ENCODE data around the gene ARMH4.

The ARMH4 gene

GRCh38 chr14:57970594-57970993 is 181.4 kb downstream of the ARMH4 start:
- TF ChIP-seq Cebpa-rat (IDR thresholded peaks at IDR 0.05), result no peak
- no peaks in the 10 kb centered on the region for H3K27me3 ChIP-seq

GRCh38 chr14:57970175-57970574 is 181.8 kb downstream of the ARMH4 start:
- Histone ChIP-seq H3K27ac (no peak overlapping the region), H3K9ac (no peak overlapping the region), H3K27me3 (no peaks in the 10 kb centered on the region), H3K4me2 (no peak overlapping the region), H4K20me1 (no peaks in the 10 kb centered on the region), H3K9me3 (replicated peaks in 1 of 11) (no peaks in the 10 kb centered on the region), H3K36me3 (no peaks in the 10 kb centered on the region), H3K4me3 (no peak overlapping the region), H3K4me1 (peaks cover 0 to 4% (median 0%) of the 10 kb centered on the region in 10 experiments; a peak in 1 of 20 replicates)
- TF ChIP-seq Cebpa-rat (IDR thresholded peaks at IDR 0.05), result no peak

More at GRCh38 chr14:57970594-57970993, 181.4 kb downstream of the ARMH4 start:
- Histone ChIP-seq H4K20me1 (no peaks in the 10 kb centered on the region), H3K4me1 (peaks cover 0 to 4% (median 0%) of the 10 kb centered on the region in 10 experiments; a peak in 1 of 20 replicates), H3K9ac (no peak overlapping the region), H3K4me3 (no peak overlapping the region), H3K9me3 (replicated peaks in 1 of 11) (no peaks in the 10 kb centered on the region), H3K36me3 (no peaks in the 10 kb centered on the region), H3K27ac (no peak overlapping the region), H3K4me2 (no peak overlapping the region)

GRCh38 chr14:57963071-57963470 is 188.9 kb downstream of the ARMH4 start:
- Histone ChIP-seq H3K27ac (no peak overlapping the region), H3K36me3 (no peaks in the 10 kb centered on the region), H3K27me3 (no peaks in the 10 kb centered on the region), H3K4me3 (no peak overlapping the region), H3K9ac (no peak overlapping the region), H3K4me2 (no peak overlapping the region), H3K9me3 (replicated peaks in 1 of 11) (no peaks in the 10 kb centered on the region), H4K20me1 (no peaks in the 10 kb centered on the region), H3K4me1 (peaks cover 0 to 11% (median 10%) of the 10 kb centered on the region in 10 experiments; a peak in 8 of 20 replicates)
- no peak for TF ChIP-seq Cebpa-rat (IDR thresholded peaks at IDR 0.05)

DNA sequence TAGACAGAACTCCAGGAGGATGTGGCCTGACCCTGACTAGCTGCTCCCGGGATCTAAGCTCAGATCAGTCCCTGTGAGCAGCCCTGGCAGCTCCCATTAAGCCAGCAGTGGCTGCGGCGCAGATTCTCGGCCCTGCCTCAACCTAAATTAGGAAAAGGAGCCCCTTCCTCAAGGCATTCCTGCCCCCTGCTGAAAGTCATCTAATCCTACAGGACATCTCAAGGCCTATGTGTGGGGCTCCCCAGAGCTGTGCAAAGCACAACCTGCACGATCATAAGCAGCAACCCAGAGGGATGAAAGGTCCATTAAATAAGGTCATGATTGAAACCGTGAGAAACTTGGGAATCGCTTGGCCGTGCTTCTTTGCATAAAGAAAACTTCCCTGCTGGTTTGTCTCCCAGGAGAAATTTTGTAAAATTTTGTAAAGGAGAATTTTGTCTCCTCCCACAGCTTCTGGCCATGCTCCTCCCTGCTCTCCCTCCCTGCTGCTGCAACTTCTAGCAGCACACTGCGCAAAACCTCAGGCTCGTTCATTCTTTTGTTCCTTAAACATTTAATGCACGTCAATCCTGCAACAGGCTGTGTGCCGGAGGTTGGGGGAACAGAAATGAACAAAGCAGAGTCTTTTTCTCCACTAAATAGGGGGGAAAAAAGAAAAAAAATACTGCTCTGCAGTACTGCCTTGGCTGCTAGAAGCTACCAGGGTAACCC is 189.5 kb downstream of the ARMH4 start:
- Histone ChIP-seq H3K36me3 (no peaks in the 10 kb centered on the region), H4K20me1 (no peaks in the 10 kb centered on the region), H3K4me1 (peaks cover 0 to 11% (median 10%) of the 10 kb centered on the region in 10 experiments; a peak in 8 of 20 replicates), H3K4me3 (no peak overlapping the region), H3K27me3 (no peaks in the 10 kb centered on the region), H3K4me2 (no peak overlapping the region), H3K9me3 (replicated peaks in 1 of 11) (no peaks in the 10 kb centered on the region), H3K27ac (no peak overlapping the region), H3K9ac (no peak overlapping the region)
- TF ChIP-seq Cebpa-rat (IDR thresholded peaks at IDR 0.05), result no peak

DNA sequence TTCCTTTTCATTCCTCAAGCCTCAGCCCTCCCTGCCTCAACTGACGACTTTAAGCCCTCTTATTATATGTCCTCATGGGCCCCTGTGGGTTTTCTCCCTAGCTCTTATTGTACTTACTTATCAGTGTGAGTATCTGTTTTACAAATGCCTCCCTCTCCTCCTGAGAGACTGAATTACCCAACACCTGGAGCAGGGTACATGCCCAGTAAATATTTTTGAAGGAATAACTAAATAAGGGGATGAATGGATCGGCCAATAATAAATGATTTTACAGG is 190.3 kb downstream of the ARMH4 start:
- no peak overlapping the region for H3K4me3 ChIP-seq
- no peak for TF ChIP-seq Cebpa-rat (IDR thresholded peaks at IDR 0.05)
- H3K4me1 ChIP-seq, result peaks cover 0 to 11% (median 10%) of the 10 kb centered on the region in 10 experiments; a peak in 8 of 20 replicates
- H3K36me3 ChIP-seq, result no peaks in the 10 kb centered on the region
- no peak overlapping the region for H3K27ac ChIP-seq
- H3K9me3 ChIP-seq (replicated peaks in 1 of 11), result no peaks in the 10 kb centered on the region
- H3K4me2 ChIP-seq, result no peak overlapping the region
- no peak overlapping the region for H3K9ac ChIP-seq
- H4K20me1 ChIP-seq, result no peaks in the 10 kb centered on the region
- no peaks in the 10 kb centered on the region for H3K27me3 ChIP-seq

DNA sequence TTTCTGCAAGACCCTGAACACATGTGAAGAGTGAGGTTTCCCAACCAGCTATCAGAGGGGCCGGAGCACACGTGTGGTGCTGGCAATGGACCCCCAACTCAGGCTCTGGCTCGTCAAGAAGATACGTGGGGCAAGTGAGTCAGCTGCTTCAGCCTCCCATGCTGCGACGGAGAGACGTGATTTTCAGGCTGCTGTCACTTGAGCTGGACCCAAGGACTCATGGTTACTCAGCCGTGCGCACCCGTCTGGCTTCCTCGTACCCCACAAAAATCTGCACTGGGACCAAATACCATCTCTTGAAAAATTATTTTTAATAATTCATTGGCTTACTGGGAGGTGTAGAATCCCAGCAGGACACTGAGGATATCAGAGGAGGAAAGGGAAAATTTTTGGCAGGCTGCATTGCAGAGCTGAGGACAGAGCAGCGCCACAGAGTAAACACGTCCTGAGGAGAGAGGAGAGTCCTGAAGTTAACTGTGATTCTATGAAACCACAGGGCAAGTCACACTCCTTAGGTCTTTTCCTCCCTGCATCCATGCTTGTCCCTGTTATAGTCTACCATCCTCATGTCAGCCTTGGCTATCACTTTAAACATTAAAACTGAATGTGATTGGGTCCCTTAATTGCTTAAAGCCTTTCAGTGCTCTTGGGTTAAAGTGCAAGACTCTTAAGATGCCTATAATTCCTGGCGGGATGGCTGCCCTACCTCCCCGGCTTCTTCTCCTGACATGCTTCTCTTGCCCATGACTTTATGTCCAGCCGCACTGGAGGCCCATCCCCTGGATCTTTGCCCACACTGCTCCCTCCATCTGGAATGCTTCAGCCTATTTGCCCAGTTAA is 190.8 kb downstream of the ARMH4 start:
- Histone ChIP-seq H3K27ac (no peak overlapping the region), H3K4me1 (peaks cover 0 to 11% (median 10%) of the 10 kb centered on the region in 10 experiments; a peak in 8 of 20 replicates), H3K27me3 (no peaks in the 10 kb centered on the region), H4K20me1 (no peaks in the 10 kb centered on the region), H3K4me3 (no peak overlapping the region), H3K36me3 (no peaks in the 10 kb centered on the region), H3K9me3 (replicated peaks in 1 of 11) (peaks cover 0 to under 1% (median 0%) of the 10 kb centered on the region in 11 experiments; a peak in 3 of 22 replicates), H3K4me2 (peak overlapping the region in 6 of 11 experiments; percentile 2 to 30 (median 8); a peak in 6 of 22 replicates), H3K9ac (no peak overlapping the region)
- TF ChIP-seq Cebpa-rat (IDR thresholded peaks at IDR 0.05), result no peak

GRCh38 chr14:57957441-57957840 is 194.6 kb downstream of the ARMH4 start:
- no peak for TF ChIP-seq Cebpa-rat (IDR thresholded peaks at IDR 0.05)
- Histone ChIP-seq H3K27me3 (no peaks in the 10 kb centered on the region), H3K9me3 (replicated peaks in 1 of 11) (peaks cover 6 to 14% (median 9%) of the 10 kb centered on the region in 11 experiments; a peak in 17 of 22 replicates), H3K4me3 (no peak overlapping the region), H3K9ac (no peak overlapping the region), H3K4me2 (no peak overlapping the region), H3K27ac (no peak overlapping the region), H3K36me3 (no peaks in the 10 kb centered on the region), H3K4me1 (peaks cover 0 to 11% (median 10%) of the 10 kb centered on the region in 10 experiments; a peak in 8 of 20 replicates), H4K20me1 (no peaks in the 10 kb centered on the region)

Measured in BLaER1 treated with 17β-estradiol and CSF1 and Interleukin-3, amounts not matched to agents 10 nM and 100 nM (cell line).